ENCODE data around the gene KCND1. TPM values are rescaled to one million over a fixed set of nuclear protein-coding genes. Genes with fewer than 3 reads are reported as not detected.
A peak's percentile ranks its signal among the peaks of the same experiment; 100 is the strongest.

Gene KCND1
- total RNA-seq, 1 donor from 2014 or later, result 3.0 TPM

- TF ChIP-seq CTCF (conservative IDR thresholded peaks at IDR 0.05), result peak; percentile 80
- Mint-ChIP-seq H3K9me3 (no peaks in the 10 kb centered on the region), H3K4me1 (ENCODE audit: unreplicated experiment) (no peaks in the 10 kb centered on the region), H3K27me3 (no peaks in the 10 kb centered on the region), H3K36me3 (peaks cover 6% of the 10 kb centered on the region), H3K27ac (peak overlapping the region; percentile 12), H3K4me3 (no peak overlapping the region)
- no peak for DNase-seq (ENCODE audit: extremely low spot score, unreplicated experiment)
Observed at GRCh38 chrX:48945517-48946348, 25.9 kb downstream of the KCND1 start.

- Mint-ChIP-seq H3K36me3 (peaks cover 6% of the 10 kb centered on the region), H3K27me3 (no peaks in the 10 kb centered on the region), H3K27ac (no peak overlapping the region), H3K4me3 (no peak overlapping the region), H3K9me3 (no peaks in the 10 kb centered on the region), H3K4me1 (ENCODE audit: unreplicated experiment) (no peaks in the 10 kb centered on the region)
- TF ChIP-seq CTCF (conservative IDR thresholded peaks at IDR 0.05), result no peak
- no peak for DNase-seq (ENCODE audit: extremely low spot score, unreplicated experiment)
Observed at GRCh38 chrX:48942895-48943294, 28.7 kb downstream of the KCND1 start.

- Mint-ChIP-seq H3K4me3 (no peak overlapping the region), H3K27ac (no peak overlapping the region), H3K4me1 (ENCODE audit: unreplicated experiment) (no peaks in the 10 kb centered on the region), H3K27me3 (no peaks in the 10 kb centered on the region), H3K36me3 (peaks cover 6% of the 10 kb centered on the region), H3K9me3 (no peaks in the 10 kb centered on the region)
- no peak for TF ChIP-seq CTCF (conservative IDR thresholded peaks at IDR 0.05)
- DNase-seq (ENCODE audit: extremely low spot score, unreplicated experiment), result no peak
Observed at GRCh38 chrX:48940404-48940955, 31.2 kb downstream of the KCND1 start.

- no peak overlapping the region for H3K27ac Mint-ChIP-seq
- no peaks in the 10 kb centered on the region for H3K9me3 Mint-ChIP-seq
- TF ChIP-seq CTCF (conservative IDR thresholded peaks at IDR 0.05), result no peak
- no peaks in the 10 kb centered on the region for H3K27me3 Mint-ChIP-seq
- no peak for DNase-seq (ENCODE audit: extremely low spot score, unreplicated experiment)
- H3K4me3 Mint-ChIP-seq, result no peak overlapping the region
- H3K36me3 Mint-ChIP-seq, result peaks cover 9% of the 10 kb centered on the region
- no peaks in the 10 kb centered on the region for H3K4me1 Mint-ChIP-seq (ENCODE audit: unreplicated experiment)
Observed at GRCh38 chrX:48939524-48940228, 32.0 kb downstream of the KCND1 start.

- Mint-ChIP-seq H3K27ac (no peak overlapping the region), H3K9me3 (no peaks in the 10 kb centered on the region), H3K27me3 (no peaks in the 10 kb centered on the region), H3K4me3 (no peak overlapping the region), H3K36me3 (peaks cover 11% of the 10 kb centered on the region), H3K4me1 (ENCODE audit: unreplicated experiment) (no peaks in the 10 kb centered on the region)
- no peak for TF ChIP-seq CTCF (conservative IDR thresholded peaks at IDR 0.05)
- no peak for DNase-seq (ENCODE audit: extremely low spot score, unreplicated experiment)
Observed at GRCh38 chrX:48938721-48939425, 32.8 kb downstream of the KCND1 start.
